Measurements from ENCODE around the gene TEKTIP1. TPM values are rescaled to one million over a fixed set of nuclear protein-coding genes. Genes with fewer than 3 reads are reported as not detected.
A peak's percentile ranks its signal among the peaks of the same experiment; 100 is the strongest.
"Not testable (repeated sequence)": the region's sequence is repeated elsewhere in the genome, so short reads cannot be mapped to it uniquely, and the experiment has no call there.

TEKTIP1 gene
- total and polyA plus RNA-seq, 9 donors = 0.49 to 5.2 (median 3.8) TPM

- Histone ChIP-seq H3K27me3 (ENCODE audit: control insufficient read depth, insufficient read depth, low read length) (no peaks in the 10 kb centered on the region), H3K4me3 (ENCODE audit: low read length) (no peak overlapping the region), H3K36me3 (ENCODE audit: control insufficient read depth, insufficient read depth, low read length) (peaks cover 12% of the 10 kb centered on the region), H3K27ac (ENCODE audit: low read length) (no peak overlapping the region), H3K4me1 (ENCODE audit: control insufficient read depth, insufficient read depth, low read length) (peaks cover 30% of the 10 kb centered on the region), H3K9me3 (replicated peaks; ENCODE audit: control insufficient read depth, low read depth, low read length) (no peaks in the 10 kb centered on the region)
- peak; percentile 7 for DNase-seq
- 76% methylated on average over 13 of the region's 19 CpGs for WGBS (ENCODE audit: insufficient coverage)
Measured at GRCh38 chr19:3575260-3575741, 36.3 kb downstream of the TEKTIP1 start.

DNA sequence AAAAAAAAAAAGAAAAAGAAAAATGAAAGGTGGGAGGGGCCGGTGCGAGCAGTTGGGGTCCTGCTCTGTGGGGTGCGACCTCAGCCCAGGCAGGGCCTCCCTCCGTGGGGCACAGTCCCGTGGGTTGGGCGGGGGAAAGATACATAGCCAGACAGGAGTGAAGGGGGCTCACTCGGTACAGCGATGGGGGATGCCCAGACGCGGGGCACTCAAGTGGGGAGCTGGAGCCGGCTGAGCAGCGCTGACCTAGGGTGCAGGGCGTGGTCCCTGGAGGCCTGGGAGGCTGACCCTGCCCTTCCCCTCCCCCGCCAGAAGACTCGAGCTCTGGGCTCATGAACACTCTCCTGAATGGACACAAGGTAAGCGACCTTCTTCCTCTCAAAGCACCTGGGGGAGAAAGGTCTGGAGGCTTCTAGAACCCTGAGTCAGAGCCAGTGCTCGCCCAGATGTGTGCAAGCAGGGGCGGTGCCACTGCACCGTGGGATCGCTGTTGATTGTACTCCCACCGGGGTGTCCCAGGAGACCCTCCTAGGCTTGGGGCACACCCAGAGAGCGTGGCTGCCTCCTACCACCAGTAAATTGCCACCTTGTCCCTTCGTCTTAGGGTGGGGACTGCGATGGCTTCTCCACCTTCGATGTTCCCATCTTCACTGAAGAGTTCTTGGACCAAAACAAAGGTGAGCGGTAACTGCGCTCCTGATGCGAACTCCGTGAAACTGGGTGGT, 37.1 kb downstream of the TEKTIP1 start:
- Histone ChIP-seq H3K9me3 (replicated peaks; ENCODE audit: control insufficient read depth, low read depth, low read length) (no peaks in the 10 kb centered on the region), H3K27ac (ENCODE audit: low read length) (no peak overlapping the region), H3K4me1 (ENCODE audit: control insufficient read depth, insufficient read depth, low read length) (peaks cover 30% of the 10 kb centered on the region), H3K4me3 (ENCODE audit: low read length) (peak overlapping the region; percentile 42), H3K27me3 (ENCODE audit: control insufficient read depth, insufficient read depth, low read length) (no peaks in the 10 kb centered on the region), H3K36me3 (ENCODE audit: control insufficient read depth, insufficient read depth, low read length) (peaks cover 12% of the 10 kb centered on the region)
- no peak for DNase-seq
- 68% methylated on average over 20 of the region's 29 CpGs for WGBS (ENCODE audit: insufficient coverage)

DNA sequence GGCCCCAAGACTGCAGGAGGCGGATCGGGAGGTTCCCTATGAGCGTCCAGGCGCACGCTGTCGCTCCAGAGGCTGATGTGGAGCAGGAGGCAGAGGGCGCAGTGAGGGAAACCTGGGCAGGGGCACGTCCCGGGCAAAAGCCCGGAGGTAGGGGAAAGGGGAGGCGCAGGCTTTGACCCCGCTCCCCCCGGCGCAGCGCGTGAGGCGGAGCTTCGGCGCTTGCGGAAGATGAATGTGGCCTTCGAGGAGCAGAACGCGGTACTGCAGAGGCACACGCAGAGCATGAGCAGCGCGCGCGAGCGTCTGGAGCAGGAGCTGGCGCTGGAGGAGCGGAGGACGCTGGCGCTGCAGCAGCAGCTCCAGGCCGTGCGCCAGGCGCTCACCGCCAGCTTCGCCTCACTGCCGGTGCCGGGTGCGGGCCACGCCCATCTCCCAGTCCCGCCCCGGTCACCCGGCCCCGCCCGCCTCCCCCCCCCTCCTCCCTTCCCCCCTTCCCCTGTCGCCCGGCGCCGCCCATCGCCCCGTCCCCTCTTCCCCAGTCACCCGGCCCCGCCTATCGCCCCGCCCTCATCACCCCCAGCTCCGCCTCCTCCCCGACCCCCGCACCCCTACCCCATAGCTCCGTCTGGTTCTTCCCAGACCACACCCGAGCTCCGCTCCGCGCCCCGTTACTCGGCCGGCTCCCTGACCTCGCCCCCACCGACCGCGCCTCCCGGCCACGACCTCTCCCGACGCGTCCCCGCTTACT, 37.9 kb downstream of the TEKTIP1 start:
- H3K27ac ChIP-seq (ENCODE audit: low read length) = no peak overlapping the region
- DNase-seq = peak; percentile 82
- H3K9me3 ChIP-seq (replicated peaks; ENCODE audit: control insufficient read depth, low read depth, low read length) = no peaks in the 10 kb centered on the region
- peaks cover 12% of the 10 kb centered on the region for H3K36me3 ChIP-seq (ENCODE audit: control insufficient read depth, insufficient read depth, low read length)
- H3K4me1 ChIP-seq (ENCODE audit: control insufficient read depth, insufficient read depth, low read length) = peaks cover 27% of the 10 kb centered on the region
- H3K27me3 ChIP-seq (ENCODE audit: control insufficient read depth, insufficient read depth, low read length) = no peaks in the 10 kb centered on the region
- H3K4me3 ChIP-seq (ENCODE audit: low read length) = peak overlapping the region; percentile 42
- WGBS (ENCODE audit: insufficient coverage) = 8% methylated on average over 50 of the region's 78 CpGs

GRCh38 chr19:3577723-3578344, 38.9 kb downstream of the TEKTIP1 start:
- DNase-seq = no peak
- H3K4me1 ChIP-seq (ENCODE audit: control insufficient read depth, insufficient read depth, low read length) = peaks cover 22% of the 10 kb centered on the region
- H3K27me3 ChIP-seq (ENCODE audit: control insufficient read depth, insufficient read depth, low read length) = no peaks in the 10 kb centered on the region
- no peak overlapping the region for H3K4me3 ChIP-seq (ENCODE audit: low read length)
- WGBS (ENCODE audit: insufficient coverage) = 53% methylated on average over 60 of the region's 60 CpGs
- peaks cover 12% of the 10 kb centered on the region for H3K36me3 ChIP-seq (ENCODE audit: control insufficient read depth, insufficient read depth, low read length)
- no peaks in the 10 kb centered on the region for H3K9me3 ChIP-seq (replicated peaks; ENCODE audit: control insufficient read depth, low read depth, low read length)
- no peak overlapping the region for H3K27ac ChIP-seq (ENCODE audit: low read length)

DNA sequence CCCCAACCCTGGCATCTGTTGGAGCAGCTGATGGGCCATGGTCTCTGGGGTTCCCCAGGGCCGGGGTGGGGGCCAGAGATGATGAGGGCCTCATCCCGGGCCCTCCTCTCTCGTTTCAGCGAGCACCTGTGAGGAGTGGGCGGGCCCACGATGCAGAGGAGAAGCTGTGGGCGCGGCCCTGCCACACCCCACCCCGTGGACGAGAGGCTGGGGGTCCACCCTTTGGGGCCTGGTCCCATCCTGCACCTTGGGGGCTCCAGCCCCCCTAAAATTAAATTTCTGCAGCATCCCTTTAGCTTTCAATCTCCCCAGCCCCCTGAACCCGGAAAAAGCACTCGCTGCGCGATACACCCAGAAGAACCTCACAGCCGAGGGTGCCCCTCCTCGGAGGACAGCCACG, 39.4 kb downstream of the TEKTIP1 start:
- Histone ChIP-seq H3K9me3 (replicated peaks; ENCODE audit: control insufficient read depth, low read depth, low read length) (no peaks in the 10 kb centered on the region), H3K27me3 (ENCODE audit: control insufficient read depth, insufficient read depth, low read length) (peaks cover 2% of the 10 kb centered on the region), H3K4me3 (ENCODE audit: low read length) (no peak overlapping the region), H3K27ac (ENCODE audit: low read length) (no peak overlapping the region), H3K36me3 (ENCODE audit: control insufficient read depth, insufficient read depth, low read length) (peaks cover 12% of the 10 kb centered on the region), H3K4me1 (ENCODE audit: control insufficient read depth, insufficient read depth, low read length) (peaks cover 21% of the 10 kb centered on the region)
- no peak for DNase-seq
- 72% methylated on average over 15 of the region's 17 CpGs for whole genome bisulfite sequencing (ENCODE audit: insufficient coverage)

DNA sequence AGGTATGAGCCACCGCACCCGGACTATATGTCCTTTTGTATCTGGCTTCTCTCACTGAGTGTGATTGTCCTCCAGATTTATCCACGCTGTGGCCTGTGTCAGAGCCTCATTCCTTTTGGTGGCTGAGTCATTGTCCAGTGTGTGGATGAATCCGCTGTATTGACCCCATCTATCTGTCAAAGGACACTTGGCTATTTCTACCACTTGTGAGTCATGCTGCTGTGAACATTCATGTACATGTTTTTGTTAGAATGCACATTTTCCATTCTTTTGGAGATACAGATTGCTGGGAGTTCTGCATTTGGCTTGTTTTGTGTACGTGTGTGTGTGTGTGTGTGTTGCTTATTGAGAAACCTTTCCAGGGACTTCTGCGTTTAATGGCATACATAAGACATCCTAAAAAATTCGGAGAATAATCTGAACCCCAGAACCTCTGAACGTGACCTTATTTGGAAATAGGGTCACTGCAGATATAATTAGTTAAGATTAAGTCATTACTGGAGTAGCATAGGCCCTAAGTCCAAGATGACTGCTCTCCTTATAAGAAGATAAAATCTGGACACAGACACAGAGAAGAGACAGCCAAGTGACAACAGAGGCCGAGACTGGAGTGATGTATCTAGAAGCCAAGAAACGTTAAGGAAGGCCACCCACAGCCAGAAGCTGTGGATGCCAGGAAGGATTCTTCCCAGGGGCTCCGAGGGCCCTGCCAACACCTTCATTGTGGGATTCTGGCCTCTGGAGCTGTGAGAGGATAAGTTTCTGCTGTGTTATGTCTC, 41.4 kb downstream of the TEKTIP1 start:
- Histone ChIP-seq H3K4me3 (ENCODE audit: low read length) (no peak overlapping the region), H3K9me3 (replicated peaks; ENCODE audit: control insufficient read depth, low read depth, low read length) (no peaks in the 10 kb centered on the region), H3K4me1 (ENCODE audit: control insufficient read depth, insufficient read depth, low read length) (peaks cover 13% of the 10 kb centered on the region), H3K27me3 (ENCODE audit: control insufficient read depth, insufficient read depth, low read length) (peaks cover 18% of the 10 kb centered on the region), H3K36me3 (ENCODE audit: control insufficient read depth, insufficient read depth, low read length) (peaks cover 2% of the 10 kb centered on the region), H3K27ac (ENCODE audit: low read length) (no peak overlapping the region)
- 59% methylated on average over 5 of the region's 11 CpGs for WGBS (ENCODE audit: insufficient coverage)
- DNase-seq = peak; percentile 77

DNA sequence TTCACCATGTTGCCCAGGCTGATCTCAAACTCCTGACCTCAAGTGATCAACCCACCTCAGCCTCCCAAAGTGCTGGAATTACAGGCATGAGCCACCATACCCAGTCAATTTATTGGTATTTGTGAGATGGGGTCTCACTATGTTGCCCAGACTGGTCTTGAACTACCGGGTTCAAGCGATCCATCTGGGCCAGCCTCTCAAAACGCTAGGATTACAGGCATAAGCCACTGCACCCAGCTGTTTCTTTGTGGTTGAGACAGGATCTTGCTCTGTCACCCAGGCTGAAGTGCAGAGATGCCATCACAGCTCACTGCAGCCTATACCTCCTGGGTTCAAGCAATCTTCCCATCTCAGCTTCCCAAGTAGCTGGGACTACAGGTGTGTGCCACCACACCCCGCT, 42.8 kb downstream of the TEKTIP1 start:
- H3K9me3 ChIP-seq (replicated peaks; ENCODE audit: control insufficient read depth, low read depth, low read length); H3K4me3 ChIP-seq (ENCODE audit: low read length); H3K27ac ChIP-seq (ENCODE audit: low read length); DNase-seq; H3K4me1 ChIP-seq (ENCODE audit: control insufficient read depth, insufficient read depth, low read length); H3K36me3 ChIP-seq (ENCODE audit: control insufficient read depth, insufficient read depth, low read length): not testable (repeated sequence)
- WGBS (ENCODE audit: insufficient coverage) = 50% methylated on average over 1 of the region's 4 CpGs
- peaks cover 32% of the 10 kb centered on the region for H3K27me3 ChIP-seq (ENCODE audit: control insufficient read depth, insufficient read depth, low read length)

- H3K9me3 ChIP-seq (replicated peaks; ENCODE audit: control insufficient read depth, low read depth, low read length); DNase-seq; H3K36me3 ChIP-seq (ENCODE audit: control insufficient read depth, insufficient read depth, low read length); H3K27ac ChIP-seq (ENCODE audit: low read length); H3K4me1 ChIP-seq (ENCODE audit: control insufficient read depth, insufficient read depth, low read length); H3K4me3 ChIP-seq (ENCODE audit: low read length): not testable (repeated sequence)
- 100% methylated on average over 4 of the region's 15 CpGs for WGBS (ENCODE audit: insufficient coverage)
- peaks cover 36% of the 10 kb centered on the region for H3K27me3 ChIP-seq (ENCODE audit: control insufficient read depth, insufficient read depth, low read length)
Measured at GRCh38 chr19:3584036-3584802, 45.2 kb downstream of the TEKTIP1 start.

DNA sequence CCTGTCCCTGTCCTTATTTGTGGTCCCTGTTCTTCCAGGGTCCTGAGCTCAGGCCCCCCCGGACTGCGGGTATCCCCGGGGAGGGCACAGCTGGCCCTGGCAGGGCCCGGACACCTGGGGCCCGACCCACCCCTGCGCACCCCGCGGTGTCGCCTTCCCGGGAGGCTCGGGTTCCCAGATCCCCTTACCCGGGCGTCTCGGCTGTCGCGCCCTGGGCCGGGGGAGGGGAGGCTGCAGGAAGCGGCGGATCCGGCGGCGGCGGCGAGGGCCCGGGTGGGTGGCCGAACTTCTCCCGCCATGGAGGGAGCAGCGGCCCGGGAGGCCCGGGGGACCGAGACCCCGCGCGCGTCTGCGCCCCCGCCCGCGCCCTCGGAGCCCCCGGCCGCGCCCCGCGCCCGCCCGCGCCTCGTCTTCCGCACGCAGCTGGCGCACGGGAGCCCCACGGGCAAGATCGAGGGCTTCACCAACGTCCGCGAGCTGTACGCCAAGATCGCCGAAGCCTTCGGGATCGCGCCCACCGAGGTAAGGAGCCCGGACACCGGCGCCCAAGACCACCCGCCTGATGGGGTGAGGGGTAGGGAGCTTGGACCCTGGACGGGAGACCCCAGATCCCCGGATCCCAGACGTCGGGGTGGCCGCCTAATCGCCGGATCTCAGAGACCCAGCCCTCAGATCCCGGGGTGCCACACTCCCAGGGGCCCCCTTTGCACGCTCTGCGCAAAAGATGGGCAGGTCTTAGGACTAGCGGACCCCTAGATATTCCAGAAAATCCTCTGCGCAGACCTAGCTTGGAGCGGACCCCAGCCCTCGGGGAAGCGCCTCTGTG, 46.5 kb downstream of the TEKTIP1 start, which contains the start of gene GIPC3:
GIPC3 (plus strand) TSS at position 178 of the 826 bp plus-strand sequence; CDS start at position 298, 120 bp downstream.
- Histone ChIP-seq H3K27me3 (ENCODE audit: control insufficient read depth, insufficient read depth, low read length) (peaks cover 36% of the 10 kb centered on the region), H3K9me3 (replicated peaks; ENCODE audit: control insufficient read depth, low read depth, low read length) (no peaks in the 10 kb centered on the region), H3K36me3 (ENCODE audit: control insufficient read depth, insufficient read depth, low read length) (no peaks in the 10 kb centered on the region), H3K27ac (ENCODE audit: low read length) (no peak within 1 kb of the TSS), H3K4me1 (ENCODE audit: control insufficient read depth, insufficient read depth, low read length) (peaks cover 5% of the 10 kb centered on the region), H3K4me3 (ENCODE audit: low read length) (peak within 1 kb of the TSS; percentile 8)
- 3% methylated on average over 80 of the region's 84 CpGs for WGBS (ENCODE audit: insufficient coverage)
- DNase-seq = no peak
